H1 (cell line): ENCODE measurements around the gene GPBP1. TPM values are rescaled to one million over a fixed set of nuclear protein-coding genes. Genes with fewer than 3 reads are reported as not detected.

Experiments used
- KDM5A ChIP-seq: fragments of 200-600 bp; IDR thresholded peaks from 2 replicates; pipeline ENCODE4 v1.7.1; 2012; ENCODE audit warnings: mild to moderate bottlenecking, low read length, inconsistent platforms, mixed read lengths
- polyA plus RNA-seq, 7 experiments: library from polyadenylated mRNA; depleted of rRNA in 3 of 7; stranded (reverse) in 5 of 7; unstranded in 2 of 7; fragments of >200 nt in 5 of 7; fragments of 200-250 nt in 2 of 7; gene quantifications; 1 replicate in 5 of 7; 2 replicates in 1 of 7; 4 replicates in 1 of 7; pipeline versions ENCODE4 v1.2.1 to v1.2.3, GENCODE V29; 2011 to 2013; ENCODE audit warnings: missing spikeins in 2 of 7, mixed read lengths in 2 of 7
- total RNA-seq: library from RNA; stranded (reverse); fragmentation: NEBNext Ultra II Directional; extraction: Animal tissue kit (Norgen Biotek cat#: 25700); gene quantifications from 2 replicates; pipeline ENCODE4 v1.2.1, GENCODE V29; 2021

The GPBP1 gene
- total and polyA plus RNA-seq, 2 of the 8 experiments (the other 6 are each of a cell fraction or from before 2014, with no cell fraction given): 29.2 to 108 TPM

- no peak for TF ChIP-seq KDM5A
These were observed 55.5 kb downstream of the GPBP1 start (continued) for GRCh38 chr5:57229313-57229712.
